Activated T-helper 9 cell treated with anti-CD3 and anti-CD28 coated beads, Interleukin-2, amount 50 U/mL, for 16 hours (primary cell): ENCODE data around the gene CNPPD1.

ENCODE experiments used
- DNase-seq: peaks from one replicate; pipeline ENCODE4 v3.0.0-alpha.2; 2020; ENCODE audit warnings: low read depth

Gene CNPPD1

GRCh38 chr2:219179601-219180465, 3.1 kb upstream of the CNPPD1 start:
- no peak for DNase-seq

GRCh38 chr2:219178377-219179175, 1.9 kb upstream of the CNPPD1 start:
- peak; percentile 26 for DNase-seq

GRCh38 chr2:219177552-219178376, 1.0 kb upstream of the CNPPD1 start, which contains the start of gene RETREG2:
TSS of gene RETREG2 (plus strand) at chr2:219178275. CDS start at chr2:219178353, 78 bp downstream.
- peak; percentile 70 for DNase-seq

GRCh38 chr2:219175928-219176817, 552 bp downstream of the CNPPD1 start:
- DNase-seq: no peak

GRCh38 chr2:219175486-219175885, 1.2 kb downstream of the CNPPD1 start:
- no peak for DNase-seq

GRCh38 chr2:219174801-219175200, 1.9 kb downstream of the CNPPD1 start:
- no peak for DNase-seq

GRCh38 chr2:219174146-219174545, 2.6 kb downstream of the CNPPD1 start:
- no peak for DNase-seq

- no peak for DNase-seq
These were observed 3.5 kb downstream of the CNPPD1 start for GRCh38 chr2:219173176-219173575.

- DNase-seq: no peak
These were observed 4.2 kb downstream of the CNPPD1 start for GRCh38 chr2:219172231-219173154.

- no peak for DNase-seq
These were observed 5.5 kb downstream of the CNPPD1 start for GRCh38 chr2:219171231-219171651.

- DNase-seq: no peak
These were observed 6.6 kb downstream of the CNPPD1 start, which contains the start of gene SLC23A3 for GRCh38 chr2:219169930-219170654. TSS of gene SLC23A3 (minus strand) at chr2:219170029. CDS start at chr2:219169984, 45 bp downstream.

- no peak for DNase-seq
These were observed 7.8 kb downstream of the CNPPD1 start for GRCh38 chr2:219168932-219169331.

GRCh38 chr2:219168526-219168925, 8.2 kb downstream of the CNPPD1 start:
- no peak for DNase-seq

GRCh38 chr2:219167997-219168396, 8.7 kb downstream of the CNPPD1 start:
- DNase-seq: no peak

- DNase-seq: no peak
These were observed 11.4 kb downstream of the CNPPD1 start for GRCh38 chr2:219165058-219165911.

GRCh38 chr2:219163156-219163555, 13.6 kb downstream of the CNPPD1 start:
- no peak for DNase-seq

GRCh38 chr2:219161097-219161496, 15.6 kb downstream of the CNPPD1 start:
- DNase-seq: no peak
